Astrocyte (in vitro differentiated cells and primary cell): Measurements from ENCODE around the gene IGF1. TPM values are rescaled to one million over a fixed set of nuclear protein-coding genes. Genes with fewer than 3 reads are reported as not detected.

Experiments
- DNase-seq: peaks from one replicate; pipeline ENCODE4 v3.0.0-alpha.2; 2010; ENCODE audit warnings: low read depth
- FAIRE-seq: peaks from 2 replicates; lab custom pipeline; 2011; peaks lifted over from hg19 to GRCh38; lab: Jason Lieb, UNC
- H2AFZ ChIP-seq: 2 replicates; pipeline ENCODE4 v1.6.0; 2012; ENCODE audit warnings: low read depth, low read length, inconsistent platforms
- H3K27ac ChIP-seq: 2 replicates; pipeline ENCODE4 v1.5.1; 2011; ENCODE audit warnings: low read depth, low read length, inconsistent platforms
- H3K27me3 ChIP-seq: 2 replicates; pipeline ENCODE4 v1.6.0; 2011; ENCODE audit warnings: low read length, inconsistent platforms; ENCODE audit not compliant: insufficient read depth
- H3K36me3 ChIP-seq: 2 replicates; pipeline ENCODE4 v1.5.1; 2011; ENCODE audit warnings: low read length, inconsistent platforms; ENCODE audit not compliant: insufficient read depth
- H3K4me1 ChIP-seq: 2 replicates; pipeline ENCODE4 v1.5.1; 2011; ENCODE audit warnings: low read length, inconsistent platforms; ENCODE audit not compliant: insufficient read depth
- H3K4me2 ChIP-seq: 2 replicates; pipeline ENCODE4 v1.6.0; 2012; ENCODE audit warnings: low read length, inconsistent platforms
- H3K4me3 ChIP-seq: 2 replicates; pipeline ENCODE4 v1.5.1; 2011; ENCODE audit warnings: low read depth, mild to moderate bottlenecking, low read length, inconsistent platforms; ENCODE audit not compliant: insufficient read depth
- H3K79me2 ChIP-seq: 2 replicates; pipeline ENCODE4 v1.6.0; 2012; ENCODE audit warnings: mild to moderate bottlenecking, low read length, inconsistent platforms; ENCODE audit not compliant: insufficient read depth
- H3K9ac ChIP-seq: 2 replicates; pipeline ENCODE4 v1.6.0; 2012; ENCODE audit warnings: mild to moderate bottlenecking, low read length, inconsistent platforms
- H3K9me3 ChIP-seq: 2 replicates; pipeline ENCODE4 v1.5.1; 2012; ENCODE audit warnings: low read depth, mild to moderate bottlenecking, low read length, inconsistent platforms; ENCODE audit not compliant: insufficient read depth
- H4K20me1 ChIP-seq: 2 replicates; pipeline ENCODE4 v1.6.0; 2012; ENCODE audit warnings: low read length, inconsistent platforms; ENCODE audit not compliant: insufficient read depth
- H3K27ac Mint-ChIP-seq: one replicate; pipeline ENCODE4 v1.8.0; 2021; ENCODE audit warnings: mild to moderate bottlenecking, mixed read lengths; ENCODE audit not compliant: unreplicated experiment
- H3K27me3 Mint-ChIP-seq: one replicate; pipeline ENCODE4 v1.8.0; 2021; ENCODE audit warnings: low read depth, mixed read lengths; ENCODE audit not compliant: unreplicated experiment
- H3K36me3 Mint-ChIP-seq: one replicate; pipeline ENCODE4 v1.8.0; 2021; ENCODE audit warnings: low read depth, mixed read lengths; ENCODE audit not compliant: unreplicated experiment
- H3K4me1 Mint-ChIP-seq: one replicate; pipeline ENCODE4 v1.8.0; 2021; ENCODE audit warnings: low read depth, mixed read lengths; ENCODE audit not compliant: unreplicated experiment
- H3K4me3 Mint-ChIP-seq: one replicate; pipeline ENCODE4 v1.8.0; 2021; ENCODE audit warnings: mild to moderate bottlenecking, moderate library complexity, mixed read lengths; ENCODE audit not compliant: unreplicated experiment
- H3K9me3 Mint-ChIP-seq: one replicate; pipeline ENCODE4 v1.8.0; 2021; ENCODE audit warnings: mild to moderate bottlenecking, mixed read lengths; ENCODE audit not compliant: unreplicated experiment
- EZH2 ChIP-seq: IDR thresholded peaks from 2 replicates; pipeline ENCODE4 v1.6.1; 2012; ENCODE audit warnings: mild to moderate bottlenecking, low read length, inconsistent platforms; ENCODE audit not compliant: insufficient read depth
- total RNA-seq: library from RNA; stranded (reverse); gene quantifications from 2 replicates; pipeline ENCODE4 v1.2.1, GENCODE V29; 2021
- TF ChIP-seq, protein P1 (sequence below): IDR thresholded peaks from 2 replicates; pipeline ENCODE4 v1.5.1; 2011; ENCODE audit warnings: low read depth, mild to moderate bottlenecking, inconsistent platforms, low read length, moderate library complexity; ENCODE audit not compliant: insufficient read depth

Gene IGF1
- total RNA-seq, 1 donor from 2014 or later = 1.9 TPM

DNA sequence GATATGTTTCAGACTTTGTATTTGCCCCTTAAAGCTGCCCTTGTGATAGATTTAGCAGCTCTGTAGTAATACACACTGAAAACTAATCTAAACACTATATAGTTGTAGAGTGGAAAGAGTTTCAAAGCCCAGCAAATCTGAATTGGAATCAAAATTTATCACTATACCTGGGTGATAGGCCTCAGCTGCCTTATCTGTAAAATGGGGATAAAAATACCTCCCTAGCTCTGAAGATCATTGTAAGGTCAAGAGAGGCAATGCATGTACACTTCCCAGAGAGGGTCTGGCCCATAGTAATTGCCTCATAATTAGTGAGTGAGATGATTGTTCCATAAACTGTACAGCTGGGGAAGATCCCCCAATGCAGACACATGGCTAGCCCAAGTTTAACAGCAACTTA, 103.6 kb downstream of the IGF1 start:
- no peak overlapping the region for H3K27ac ChIP-seq
- Mint-ChIP-seq H3K4me1 (peaks cover 4% of the 10 kb centered on the region), H3K27ac (no peak overlapping the region), H3K4me3 (no peak overlapping the region), H3K27me3 (peaks cover 4% of the 10 kb centered on the region), H3K9me3 (no peaks in the 10 kb centered on the region), H3K36me3 (no peaks in the 10 kb centered on the region)
- H3K4me1 ChIP-seq = no peaks in the 10 kb centered on the region
- H3K36me3 ChIP-seq = no peaks in the 10 kb centered on the region
- H3K79me2 ChIP-seq = no peaks in the 10 kb centered on the region
- H3K4me2 ChIP-seq = no peak overlapping the region
- no peaks in the 10 kb centered on the region for H4K20me1 ChIP-seq
- DNase-seq (no peak), FAIRE-seq (no peak)
- no peak overlapping the region for H3K9ac ChIP-seq
- H2AFZ ChIP-seq = no peak overlapping the region
- H3K4me3 ChIP-seq = no peak overlapping the region
- no peaks in the 10 kb centered on the region for H3K27me3 ChIP-seq
- TF ChIP-seq EZH2 = no peak
- TF ChIP-seq, protein P1, sequence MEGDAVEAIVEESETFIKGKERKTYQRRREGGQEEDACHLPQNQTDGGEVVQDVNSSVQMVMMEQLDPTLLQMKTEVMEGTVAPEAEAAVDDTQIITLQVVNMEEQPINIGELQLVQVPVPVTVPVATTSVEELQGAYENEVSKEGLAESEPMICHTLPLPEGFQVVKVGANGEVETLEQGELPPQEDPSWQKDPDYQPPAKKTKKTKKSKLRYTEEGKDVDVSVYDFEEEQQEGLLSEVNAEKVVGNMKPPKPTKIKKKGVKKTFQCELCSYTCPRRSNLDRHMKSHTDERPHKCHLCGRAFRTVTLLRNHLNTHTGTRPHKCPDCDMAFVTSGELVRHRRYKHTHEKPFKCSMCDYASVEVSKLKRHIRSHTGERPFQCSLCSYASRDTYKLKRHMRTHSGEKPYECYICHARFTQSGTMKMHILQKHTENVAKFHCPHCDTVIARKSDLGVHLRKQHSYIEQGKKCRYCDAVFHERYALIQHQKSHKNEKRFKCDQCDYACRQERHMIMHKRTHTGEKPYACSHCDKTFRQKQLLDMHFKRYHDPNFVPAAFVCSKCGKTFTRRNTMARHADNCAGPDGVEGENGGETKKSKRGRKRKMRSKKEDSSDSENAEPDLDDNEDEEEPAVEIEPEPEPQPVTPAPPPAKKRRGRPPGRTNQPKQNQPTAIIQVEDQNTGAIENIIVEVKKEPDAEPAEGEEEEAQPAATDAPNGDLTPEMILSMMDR = no peak
- no peaks in the 10 kb centered on the region for H3K9me3 ChIP-seq

DNA sequence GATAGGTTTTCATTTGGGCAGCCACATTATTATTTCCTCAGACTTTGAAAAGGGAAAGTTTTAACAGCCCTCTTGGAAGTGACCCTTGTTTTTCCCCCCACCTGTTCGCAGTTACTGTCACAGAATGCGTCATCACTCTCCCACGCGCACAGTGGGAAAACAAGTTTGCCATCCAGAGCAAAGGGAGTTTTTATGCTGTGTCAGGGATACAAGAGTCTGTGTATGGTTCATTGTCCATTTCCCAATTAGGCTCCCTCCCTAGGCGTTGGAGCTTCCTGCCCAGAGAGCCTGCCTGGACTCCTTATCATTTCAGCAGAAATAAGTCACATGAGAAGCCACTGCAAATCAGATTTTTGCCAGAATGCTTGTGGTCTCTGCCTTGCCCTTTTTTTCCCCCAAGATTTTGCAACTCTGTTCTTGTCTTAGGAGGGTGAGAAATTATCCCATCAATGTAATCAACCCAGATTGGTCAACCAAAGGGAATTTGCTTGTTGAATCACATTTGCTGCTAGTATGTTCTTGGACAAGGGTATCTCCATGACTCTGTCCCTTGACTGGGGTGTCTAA, 104.1 kb downstream of the IGF1 start:
- no peaks in the 10 kb centered on the region for H3K36me3 ChIP-seq
- peaks cover 4% of the 10 kb centered on the region for H3K4me1 Mint-ChIP-seq

DNA sequence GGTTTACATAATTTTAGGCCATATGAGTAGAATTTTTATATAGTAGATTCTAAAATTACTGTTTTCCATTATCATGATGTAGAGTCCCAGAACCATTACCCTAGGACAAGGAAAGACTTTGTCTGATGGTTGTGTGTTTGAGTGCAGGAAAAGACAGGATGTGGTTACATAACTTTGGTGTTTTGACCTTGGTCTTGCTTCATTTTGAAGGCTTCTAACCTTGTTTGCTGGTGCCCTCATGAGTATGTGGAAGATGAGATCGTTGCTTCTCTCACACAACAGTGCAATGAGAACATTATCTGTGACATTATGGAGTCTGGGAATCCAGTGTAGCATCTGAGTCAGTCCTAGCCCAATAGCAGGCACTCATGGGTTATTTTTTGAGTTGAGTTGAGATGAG, 106.2 kb downstream of the IGF1 start:
- no peaks in the 10 kb centered on the region for H3K9me3 ChIP-seq
- H3K36me3 Mint-ChIP-seq = no peaks in the 10 kb centered on the region
- no peaks in the 10 kb centered on the region for H3K9me3 Mint-ChIP-seq
- no peak for FAIRE-seq
- no peak for DNase-seq
- no peaks in the 10 kb centered on the region for H3K4me1 ChIP-seq
- no peak overlapping the region for H3K9ac ChIP-seq
- H3K4me3 Mint-ChIP-seq = no peak overlapping the region
- H3K27ac ChIP-seq = no peak overlapping the region
- H4K20me1 ChIP-seq = no peaks in the 10 kb centered on the region
- H3K79me2 ChIP-seq = no peaks in the 10 kb centered on the region
- TF ChIP-seq EZH2 = no peak
- TF ChIP-seq, protein P1 = no peak
- H3K27me3 Mint-ChIP-seq = peaks cover 2% of the 10 kb centered on the region
- H2AFZ ChIP-seq = no peak overlapping the region
- H3K4me1 Mint-ChIP-seq = peaks cover 4% of the 10 kb centered on the region
- no peak overlapping the region for H3K27ac Mint-ChIP-seq
- no peaks in the 10 kb centered on the region for H3K27me3 ChIP-seq
- no peaks in the 10 kb centered on the region for H3K36me3 ChIP-seq
- no peak overlapping the region for H3K4me3 ChIP-seq
- no peak overlapping the region for H3K4me2 ChIP-seq

More for the DNA sequence above, 104.1 kb downstream of the IGF1 start:
- Mint-ChIP-seq H3K36me3 (no peaks in the 10 kb centered on the region), H3K9me3 (no peaks in the 10 kb centered on the region), H3K27me3 (peaks cover 4% of the 10 kb centered on the region), H3K4me3 (no peak overlapping the region), H3K27ac (no peak overlapping the region)
- Histone ChIP-seq H3K4me3 (no peak overlapping the region), H2AFZ (no peak overlapping the region), H3K27me3 (no peaks in the 10 kb centered on the region), H3K9ac (no peak overlapping the region), H3K79me2 (no peaks in the 10 kb centered on the region), H3K27ac (no peak overlapping the region), H4K20me1 (no peaks in the 10 kb centered on the region), H3K4me2 (no peak overlapping the region), H3K9me3 (no peaks in the 10 kb centered on the region), H3K4me1 (no peaks in the 10 kb centered on the region)
- TF ChIP-seq, protein P1 = no peak
- no peak for TF ChIP-seq EZH2
- FAIRE-seq (no peak), DNase-seq (peak; percentile 25)
